H9 (cell line): ENCODE measurements around the gene PHLDA2. TPM values are rescaled to one million over a fixed set of nuclear protein-coding genes. Genes with fewer than 3 reads are reported as not detected.

ENCODE experiments used
- DNase-seq: peaks from one replicate; pipeline ENCODE4 v3.0.0-alpha.2; 2017
- H2AFZ ChIP-seq: one replicate; pipeline ENCODE4 v1.6.1; 2013; ENCODE audit warnings: mild to moderate bottlenecking, low read length, control low read depth, moderate library complexity
- H2AK5ac ChIP-seq: 2 replicates; pipeline ENCODE4 v1.6.1; 2013; ENCODE audit warnings: low read length, control low read depth, mixed read lengths; ENCODE audit not compliant: insufficient read length
- H2BK120ac ChIP-seq: one replicate; pipeline ENCODE4 v1.6.1; 2013; ENCODE audit warnings: low read depth, mild to moderate bottlenecking, low read length, control low read depth, inconsistent platforms; ENCODE audit not compliant: poor library complexity, severe bottlenecking
- H2BK12ac ChIP-seq: 2 replicates; pipeline ENCODE4 v1.6.1; 2013; ENCODE audit warnings: low read length, control low read depth, mixed read lengths, low read depth; ENCODE audit not compliant: insufficient read length
- H2BK15ac ChIP-seq: 2 replicates; pipeline ENCODE4 v1.6.1; 2013; ENCODE audit warnings: low read depth, low read length, control low read depth
- H2BK20ac ChIP-seq: one replicate; pipeline ENCODE4 v1.6.1; 2013; ENCODE audit warnings: low read depth, mild to moderate bottlenecking, low read length, control low read depth, inconsistent platforms; ENCODE audit not compliant: poor library complexity, severe bottlenecking
- H2BK5ac ChIP-seq: 2 replicates; pipeline ENCODE4 v1.6.1; 2013; ENCODE audit warnings: low read length, control low read depth, mixed read lengths; ENCODE audit not compliant: insufficient read length
- H3K14ac ChIP-seq: 2 replicates; pipeline ENCODE4 v1.6.1; 2013; ENCODE audit warnings: low read length, control low read depth; ENCODE audit not compliant: insufficient read depth
- H3K18ac ChIP-seq: 2 replicates; pipeline ENCODE4 v1.6.1; 2013; ENCODE audit warnings: low read depth, mild to moderate bottlenecking, mixed read lengths, low read length, control low read depth; ENCODE audit not compliant: insufficient read length
- H3K23ac ChIP-seq: 2 replicates; pipeline ENCODE4 v1.6.1; 2013; ENCODE audit warnings: low read length, control low read depth, mixed read lengths, low read depth; ENCODE audit not compliant: insufficient read length
- H3K23me2 ChIP-seq: 2 replicates; pipeline ENCODE4 v1.6.1; 2013; ENCODE audit warnings: low read depth, mild to moderate bottlenecking, mixed read lengths, low read length, control low read depth; ENCODE audit not compliant: insufficient read length, poor library complexity, severe bottlenecking
- H3K27ac ChIP-seq: 2 replicates; pipeline ENCODE4 v1.5.1; 2013; ENCODE audit warnings: low read length, control low read depth, mixed read lengths, low read depth; ENCODE audit not compliant: insufficient read length
- H3K27me3 ChIP-seq: 2 replicates; pipeline ENCODE4 v1.6.1; 2013; ENCODE audit warnings: low read length, control low read depth, inconsistent platforms; ENCODE audit not compliant: insufficient read depth
- H3K4ac ChIP-seq: 2 replicates; pipeline ENCODE4 v1.6.1; 2013; ENCODE audit warnings: low read depth, mild to moderate bottlenecking, control low read depth, inconsistent platforms, low read length, moderate library complexity
- H3K4me1 ChIP-seq: 2 replicates; pipeline ENCODE4 v1.6.1; 2013; ENCODE audit warnings: low read length, control low read depth, inconsistent platforms; ENCODE audit not compliant: insufficient read depth
- H3K4me2 ChIP-seq: 2 replicates; pipeline ENCODE4 v1.6.1; 2013; ENCODE audit warnings: low read length, control low read depth, mixed read lengths; ENCODE audit not compliant: insufficient read length, insufficient read depth
- H3K56ac ChIP-seq: 2 replicates; pipeline ENCODE4 v1.6.1; 2013; ENCODE audit warnings: low read depth, mild to moderate bottlenecking, mixed read lengths, low read length, control low read depth; ENCODE audit not compliant: insufficient read length
- H3K79me1 ChIP-seq: 2 replicates; pipeline ENCODE4 v1.6.1; 2013; ENCODE audit warnings: low read depth, mild to moderate bottlenecking, moderate library complexity, low read length, control low read depth, inconsistent platforms; ENCODE audit not compliant: insufficient read depth, poor library complexity, severe bottlenecking
- H3K79me2 ChIP-seq: 2 replicates; pipeline ENCODE4 v1.6.1; 2013; ENCODE audit warnings: low read length, control low read depth, inconsistent platforms; ENCODE audit not compliant: insufficient read depth
- H3K9ac ChIP-seq: 2 replicates; pipeline ENCODE4 v1.6.1; 2013; ENCODE audit warnings: low read length, control low read depth, mixed read lengths; ENCODE audit not compliant: insufficient read length; ENCODE audit errors: extremely low read depth
- H3K9me3 ChIP-seq: one replicate; pipeline ENCODE4 v1.6.1; 2013; ENCODE audit warnings: low read depth, low read length, inconsistent platforms; ENCODE audit not compliant: control insufficient read depth
- H3T11ph ChIP-seq: one replicate; pipeline ENCODE4 v1.6.1; 2013; ENCODE audit warnings: mild to moderate bottlenecking, low read length, control low read depth, inconsistent platforms
- H4K20me1 ChIP-seq: one replicate; pipeline ENCODE4 v1.6.1; 2013; ENCODE audit not compliant: control insufficient read depth, insufficient read length, insufficient read depth
- H4K5ac ChIP-seq: 2 replicates; pipeline ENCODE4 v1.6.1; 2013; ENCODE audit warnings: low read depth, mild to moderate bottlenecking, mixed read lengths, low read length, control low read depth; ENCODE audit not compliant: insufficient read length
- H4K8ac ChIP-seq: replicated peaks from 2 replicates; pipeline ENCODE4 v1.6.1; 2013; ENCODE audit warnings: low read length, control low read depth, mixed read lengths, low read depth; ENCODE audit not compliant: insufficient read length
- H4K91ac ChIP-seq: 2 replicates; pipeline ENCODE4 v1.6.1; 2013; ENCODE audit warnings: low read depth, mild to moderate bottlenecking, moderate library complexity, mixed read lengths, low read length, control low read depth; ENCODE audit not compliant: insufficient read length
- H3K27ac Mint-ChIP-seq, 3 experiments: 2 replicates in 2 of 3; 3 replicates in 1 of 3; pipeline ENCODE4 v1.8.0; 2020 to 2021; ENCODE audit warnings: mixed read lengths in 3 of 3, mild to moderate bottlenecking in 1 of 3, moderate library complexity in 1 of 3
- H3K27me3 Mint-ChIP-seq: 2 replicates; pipeline ENCODE4 v1.8.0; 2021; ENCODE audit warnings: low read depth, mild to moderate bottlenecking, moderate library complexity, mixed read lengths
- H3K36me3 Mint-ChIP-seq, 3 experiments: 2 replicates in 2 of 3; 3 replicates in 1 of 3; pipeline ENCODE4 v1.8.0; 2020 to 2021; ENCODE audit warnings: low read depth in 3 of 3, mixed read lengths in 3 of 3; ENCODE audit not compliant: insufficient read depth in 1 of 3
- H3K4me1 Mint-ChIP-seq, 2 experiments: 2 replicates each; pipeline ENCODE4 v1.8.0; 2020; ENCODE audit warnings: mixed read lengths in 2 of 2
- H3K4me3 Mint-ChIP-seq, 2 experiments: 2 replicates in 1 of 2; 3 replicates in 1 of 2; pipeline ENCODE4 v1.8.0; 2020 to 2021; ENCODE audit warnings: mild to moderate bottlenecking in 2 of 2, mixed read lengths in 2 of 2, moderate library complexity in 1 of 2
- H3K9me3 Mint-ChIP-seq, 2 experiments: 2 replicates in 1 of 2; 3 replicates in 1 of 2; pipeline ENCODE4 v1.8.0; 2020; ENCODE audit warnings: mild to moderate bottlenecking in 2 of 2, mixed read lengths in 2 of 2, moderate library complexity in 1 of 2
- CTCF ChIP-seq: fragments of 200-600 bp; sonication (generic); conservative IDR thresholded peaks from 3 replicates; pipeline ENCODE4 v1.8.0; 2021; ENCODE audit warnings: antibody characterized with exemption, mild to moderate bottlenecking
- WGBS: extraction: QIAGEN DNeasy Blood & Tissue Kit; methylation state at CpG from one replicate; pipeline ENCODE4 v1.1.7; 2013; ENCODE audit warnings: missing lambda C conversion rate, low lambda C conversion rate, mixed read lengths; ENCODE audit not compliant: insufficient read length; ENCODE audit errors: extremely low coverage; 5-methylcytosine and 5-hydroxymethylcytosine counted together
- total RNA-seq: library from RNA; stranded (reverse); gene quantifications from 2 replicates; pipeline ENCODE4 v1.2.1, GENCODE V29; 2021

Gene PHLDA2
- total RNA-seq, 1 experiment from 2014 or later = 42.8 TPM

- H2BK15ac ChIP-seq = no peak overlapping the region
- no peak overlapping the region for H3K4me2 ChIP-seq
- H3K4ac ChIP-seq = no peak overlapping the region
- no peak overlapping the region for H3K27ac ChIP-seq
- no peak overlapping the region for H3K14ac ChIP-seq
- H3K18ac ChIP-seq = no peak overlapping the region
- H4K8ac ChIP-seq = no peak overlapping the region
- no peaks in the 10 kb centered on the region for H3K27me3 ChIP-seq
- no peaks in the 10 kb centered on the region for H3K9me3 ChIP-seq
- H3K23me2 ChIP-seq = no peaks in the 10 kb centered on the region
- H2AK5ac ChIP-seq = no peak overlapping the region
- no peaks in the 10 kb centered on the region for H3K79me2 ChIP-seq
- H3T11ph ChIP-seq = no peak overlapping the region
- no peak overlapping the region for H3K56ac ChIP-seq
- no peak overlapping the region for H2BK5ac ChIP-seq
- no peak overlapping the region for H2BK20ac ChIP-seq
- DNase-seq = no peak
- no peaks in the 10 kb centered on the region for H3K4me1 ChIP-seq
- no CpG with 5 or more reads among the region's 11 CpGs for WGBS
- H3K23ac ChIP-seq = no peak overlapping the region
- peaks cover 2% of the 10 kb centered on the region for H4K20me1 ChIP-seq
- Mint-ChIP-seq H3K4me1 (peaks cover 10% of the 10 kb centered on the region in 2 experiments; a peak in 3 of 4 replicates), H3K4me3 (no peak overlapping the region), H3K27ac (no peak overlapping the region), H3K36me3 (no peaks in the 10 kb centered on the region; a peak in 1 of 7 replicates), H3K27me3 (peaks cover 2% of the 10 kb centered on the region), H3K9me3 (no peaks in the 10 kb centered on the region)
- H2BK12ac ChIP-seq = no peak overlapping the region
- H4K91ac ChIP-seq = no peak overlapping the region
- no peak overlapping the region for H2BK120ac ChIP-seq
- H4K5ac ChIP-seq = no peak overlapping the region
- H3K79me1 ChIP-seq = no peaks in the 10 kb centered on the region
- no peak overlapping the region for H2AFZ ChIP-seq
- H3K9ac ChIP-seq = no peak overlapping the region
- TF ChIP-seq CTCF = no peak
These were observed 13.7 kb downstream of the PHLDA2 start for GRCh38 chr11:2915473-2915872.
